PFSK-1 (cell line): ENCODE measurements around the gene TPPP3.

Experiments used
- FOXP2 ChIP-seq: optimal IDR thresholded peaks from 2 replicates; pipeline ENCODE3; 2011; ENCODE audit warnings: borderline replicate concordance, control low read depth, inconsistent platforms; ENCODE audit not compliant: insufficient read depth; ENCODE audit errors: extremely low read length, extremely low read depth
- POLR2AphosphoS5 ChIP-seq: IDR thresholded peaks from 2 replicates; pipeline ENCODE4 v1.6.1; 2012; ENCODE audit warnings: low read depth, mild to moderate bottlenecking, control low read depth, low read length, moderate library complexity
- SIN3A ChIP-seq: IDR thresholded peaks from 2 replicates; pipeline ENCODE4 v1.6.1; 2012; ENCODE audit warnings: mild to moderate bottlenecking, low read length, moderate library complexity, borderline replicate concordance; ENCODE audit not compliant: insufficient read depth
- TAF1 ChIP-seq: IDR thresholded peaks from 2 replicates; pipeline ENCODE4 v1.6.1; 2012; ENCODE audit warnings: low read length, control low read depth, borderline replicate concordance; ENCODE audit not compliant: insufficient read depth
- TF ChIP-seq, protein P1 (sequence below), 2 experiments: IDR thresholded peaks; 2 replicates each; pipeline versions ENCODE4 v1.6.1 to v1.8.0; 2011 to 2012; ENCODE audit warnings: low read depth in 2 of 2, low read length in 2 of 2, control low read depth in 1 of 2, inconsistent platforms in 1 of 2, mild to moderate bottlenecking in 1 of 2, moderate library complexity in 1 of 2; ENCODE audit not compliant: insufficient read depth in 1 of 2

TPPP3 gene

DNA sequence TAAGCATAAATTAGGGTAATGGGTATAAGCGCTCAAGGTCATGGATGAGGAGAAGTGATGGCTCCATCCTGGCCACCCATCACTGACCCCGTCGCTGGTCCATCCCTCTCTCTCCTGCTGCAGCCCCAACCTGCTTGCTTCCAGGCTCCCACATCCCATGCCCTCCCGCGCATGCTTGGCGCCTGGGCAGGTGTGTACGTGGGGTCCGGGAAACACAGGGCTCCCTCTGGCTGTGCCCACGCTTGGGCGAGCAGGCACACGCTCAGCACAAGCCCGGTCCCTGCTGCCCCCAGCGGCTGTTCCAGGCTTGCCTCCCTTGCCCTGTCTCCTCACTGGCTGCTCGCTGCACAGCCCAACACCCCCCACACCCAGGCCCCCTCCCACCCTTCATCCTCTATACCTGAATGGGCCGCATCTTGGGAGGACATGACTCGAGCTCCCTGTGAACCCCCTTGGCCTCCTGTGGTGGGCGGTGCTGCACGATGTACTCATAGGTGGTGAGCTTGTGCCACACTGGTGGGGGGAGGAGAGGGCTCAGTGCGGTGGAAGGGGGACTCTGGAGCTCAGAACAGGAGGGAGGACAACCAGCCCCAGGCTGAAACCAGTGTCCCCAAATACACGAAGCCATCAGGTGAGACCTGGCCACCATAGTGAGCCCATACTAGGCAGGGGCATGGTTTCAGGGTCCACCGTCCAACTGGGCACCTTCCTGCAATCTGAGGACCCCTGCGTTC, 4.7 kb upstream of the TPPP3 start:
- TF ChIP-seq TAF1 (no peak), POLR2AphosphoS5 (no peak), SIN3A (no peak), FOXP2 (no peak)
- TF ChIP-seq, protein P1, sequence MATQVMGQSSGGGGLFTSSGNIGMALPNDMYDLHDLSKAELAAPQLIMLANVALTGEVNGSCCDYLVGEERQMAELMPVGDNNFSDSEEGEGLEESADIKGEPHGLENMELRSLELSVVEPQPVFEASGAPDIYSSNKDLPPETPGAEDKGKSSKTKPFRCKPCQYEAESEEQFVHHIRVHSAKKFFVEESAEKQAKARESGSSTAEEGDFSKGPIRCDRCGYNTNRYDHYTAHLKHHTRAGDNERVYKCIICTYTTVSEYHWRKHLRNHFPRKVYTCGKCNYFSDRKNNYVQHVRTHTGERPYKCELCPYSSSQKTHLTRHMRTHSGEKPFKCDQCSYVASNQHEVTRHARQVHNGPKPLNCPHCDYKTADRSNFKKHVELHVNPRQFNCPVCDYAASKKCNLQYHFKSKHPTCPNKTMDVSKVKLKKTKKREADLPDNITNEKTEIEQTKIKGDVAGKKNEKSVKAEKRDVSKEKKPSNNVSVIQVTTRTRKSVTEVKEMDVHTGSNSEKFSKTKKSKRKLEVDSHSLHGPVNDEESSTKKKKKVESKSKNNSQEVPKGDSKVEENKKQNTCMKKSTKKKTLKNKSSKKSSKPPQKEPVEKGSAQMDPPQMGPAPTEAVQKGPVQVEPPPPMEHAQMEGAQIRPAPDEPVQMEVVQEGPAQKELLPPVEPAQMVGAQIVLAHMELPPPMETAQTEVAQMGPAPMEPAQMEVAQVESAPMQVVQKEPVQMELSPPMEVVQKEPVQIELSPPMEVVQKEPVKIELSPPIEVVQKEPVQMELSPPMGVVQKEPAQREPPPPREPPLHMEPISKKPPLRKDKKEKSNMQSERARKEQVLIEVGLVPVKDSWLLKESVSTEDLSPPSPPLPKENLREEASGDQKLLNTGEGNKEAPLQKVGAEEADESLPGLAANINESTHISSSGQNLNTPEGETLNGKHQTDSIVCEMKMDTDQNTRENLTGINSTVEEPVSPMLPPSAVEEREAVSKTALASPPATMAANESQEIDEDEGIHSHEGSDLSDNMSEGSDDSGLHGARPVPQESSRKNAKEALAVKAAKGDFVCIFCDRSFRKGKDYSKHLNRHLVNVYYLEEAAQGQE (IDR thresholded peaks at IDR 0.05; ENCODE audit: insufficient read depth in 1 of 2, low read depth in 2 of 2, low read length in 2 of 2) = no peak

GRCh38 chr16:67397036-67397801, 3.9 kb upstream of the TPPP3 start:
- TF ChIP-seq, protein P1 (IDR thresholded peaks at IDR 0.05; ENCODE audit: insufficient read depth in 1 of 2, low read depth in 2 of 2, low read length in 2 of 2) = no peak
- no peak for TF ChIP-seq POLR2AphosphoS5
- no peak for TF ChIP-seq FOXP2
- TF ChIP-seq TAF1 = no peak
- no peak for TF ChIP-seq SIN3A

DNA sequence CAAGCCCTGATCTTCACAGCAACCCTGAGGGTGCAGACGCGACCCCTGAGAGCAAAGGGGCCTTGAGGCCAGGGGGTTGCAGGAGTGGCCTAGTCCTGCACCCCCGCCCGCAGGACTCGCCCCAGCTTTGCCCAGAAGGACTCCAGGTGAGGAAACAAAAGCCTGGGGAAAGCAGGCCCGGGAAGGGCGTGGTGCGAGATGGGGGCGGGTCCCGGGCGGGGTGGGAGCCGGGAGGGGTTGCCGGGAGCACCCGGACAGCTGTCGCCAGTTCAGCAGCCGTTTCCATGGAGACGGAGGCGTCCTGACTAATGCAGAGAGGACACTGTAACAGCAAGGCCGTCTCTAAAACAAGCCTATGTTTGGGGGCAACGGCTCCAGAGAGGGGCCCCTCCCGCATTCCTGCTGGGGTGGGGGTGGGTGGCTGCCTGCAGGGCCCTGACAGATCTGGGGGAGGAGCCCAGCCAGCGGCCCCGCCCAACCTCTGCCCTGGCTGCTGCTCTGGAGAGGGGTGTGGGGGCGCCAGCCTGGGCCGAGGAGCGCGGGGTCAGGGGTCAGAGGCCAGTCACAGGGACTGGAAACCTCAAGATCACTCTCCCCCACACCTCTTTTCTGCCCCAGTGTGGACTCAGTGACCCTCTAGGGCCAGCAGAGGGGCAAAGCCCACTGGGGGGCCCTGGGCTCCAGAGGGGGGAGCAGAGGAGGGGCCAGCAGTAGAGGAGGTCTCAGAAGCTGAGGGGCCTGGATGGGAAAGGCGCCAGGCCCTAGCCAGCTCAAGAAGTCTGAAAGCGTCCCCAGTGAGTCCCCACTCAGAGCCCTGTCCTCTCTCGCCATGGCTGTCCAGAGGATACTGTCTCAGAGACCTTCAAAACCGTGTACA, 3.1 kb upstream of the TPPP3 start:
- TF ChIP-seq TAF1 (no peak), POLR2AphosphoS5 (no peak)
- TF ChIP-seq, protein P1 (IDR thresholded peaks at IDR 0.05; ENCODE audit: insufficient read depth in 1 of 2, low read depth in 2 of 2, low read length in 2 of 2) = no peak

DNA sequence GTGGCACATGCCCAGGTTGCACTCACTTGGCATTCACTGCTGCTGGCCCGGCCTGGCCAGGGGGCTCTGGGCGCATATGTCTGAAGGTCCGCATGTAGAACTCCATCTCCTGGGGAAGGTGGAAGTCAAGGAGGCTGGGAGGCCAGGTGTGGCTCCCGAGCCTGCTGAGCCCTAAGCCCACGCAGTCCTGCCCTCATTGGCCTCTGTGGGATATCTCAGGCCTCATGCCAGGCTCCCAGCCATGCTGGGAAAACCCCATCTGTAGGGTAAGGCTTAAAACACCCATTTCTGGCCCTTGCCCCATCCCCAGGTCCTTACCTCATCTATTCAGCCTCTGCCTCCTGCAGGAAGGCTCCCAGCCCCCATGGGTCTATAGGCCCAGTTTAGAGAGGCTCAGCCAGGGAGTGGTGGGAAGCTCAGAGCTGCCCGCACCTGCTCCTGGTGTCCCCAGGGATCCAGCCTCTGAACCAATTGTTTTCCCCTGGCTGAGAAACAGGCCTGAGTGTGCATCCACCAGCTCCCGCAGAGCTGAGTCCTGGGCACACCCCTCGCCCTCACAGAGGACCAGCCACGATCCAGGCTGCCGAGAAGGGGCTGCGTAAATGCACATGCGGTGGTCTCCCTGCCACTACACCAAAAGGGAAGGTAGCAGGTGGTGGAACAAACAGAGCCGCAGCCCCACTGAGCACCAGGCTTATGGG, 2.3 kb upstream of the TPPP3 start:
- TF ChIP-seq TAF1 (no peak), SIN3A (no peak), POLR2AphosphoS5 (no peak), FOXP2 (no peak)
- TF ChIP-seq, protein P1 (IDR thresholded peaks at IDR 0.05; ENCODE audit: insufficient read depth in 1 of 2, low read depth in 2 of 2, low read length in 2 of 2) = no peak
